HG02678 (cell line): Measurements from ENCODE around the gene DLG1.

ENCODE experiments used
- ATAC-seq: cut with Tn5 transposase; IDR thresholded peaks from one replicate; pipeline ENCODE4 v1.9.1; 2021; ENCODE audit warnings: mild to moderate bottlenecking, moderate library complexity; ENCODE audit not compliant: unreplicated experiment

The DLG1 gene

GRCh38 chr3:197002701-197003454, 295.5 kb downstream of the DLG1 start:
- ATAC-seq = peak; percentile 75

GRCh38 chr3:197001972-197002700, 296.3 kb downstream of the DLG1 start:
- ATAC-seq = peak; percentile 8

- ATAC-seq = no peak
These were observed 297.1 kb downstream of the DLG1 start for GRCh38 chr3:197001106-197001971.

GRCh38 chr3:197000211-197000610, 298.2 kb downstream of the DLG1 start:
- ATAC-seq = no peak

- no peak for ATAC-seq
These were observed 299.2 kb downstream of the DLG1 start for GRCh38 chr3:196998966-196999760.

- ATAC-seq = no peak
These were observed 301.1 kb downstream of the DLG1 start for GRCh38 chr3:196997311-196997710.

- ATAC-seq = no peak
These were observed 301.8 kb downstream of the DLG1 start for GRCh38 chr3:196996454-196997265.

- ATAC-seq = no peak
These were observed 302.6 kb downstream of the DLG1 start for GRCh38 chr3:196995646-196996355.

- ATAC-seq = no peak
These were observed 303.4 kb downstream of the DLG1 start for GRCh38 chr3:196995027-196995426.

GRCh38 chr3:196994056-196994455, 304.4 kb downstream of the DLG1 start:
- ATAC-seq = no peak
